Tibial artery (tissue), 4 donors: ENCODE results near the gene ALDH9A1.
A peak's percentile ranks its signal among the peaks of the same experiment; 100 is the strongest.
"Not testable (repeated sequence)": the region's sequence is repeated elsewhere in the genome, so short reads cannot be mapped to it uniquely, and the experiment has no call there.

Experiments
- DNase-seq, 2 donors: peaks; one replicate each; pipeline ENCODE4 v3.0.0-alpha.2; 2019
- H3K27ac ChIP-seq, 2 donors: fragments of 200-600 bp; sonication (generic) in 1 of 2; 1 replicate in 1 of 2; 2 replicates in 1 of 2; pipeline ENCODE4 v1.5.1; 2018 to 2019; ENCODE audit warnings: mild to moderate bottlenecking in 1 of 2
- H3K27me3 ChIP-seq, 2 donors: fragments of 200-600 bp; sonication (generic) in 1 of 2; one replicate each; pipeline versions ENCODE4 v1.5.1 to v1.6.0; 2016 to 2019
- H3K36me3 ChIP-seq, 3 donors: fragments of 200-600 bp; sonication (generic) in 2 of 3; one replicate each; pipeline ENCODE4 v1.5.1; 2016 to 2019; ENCODE audit warnings: mild to moderate bottlenecking in 2 of 3
- H3K4me1 ChIP-seq, 4 donors: fragments of 200-600 bp; sonication (generic) in 2 of 4; 1 replicate in 3 of 4; 2 replicates in 1 of 4; pipeline ENCODE4 v1.5.1; 2016 to 2019
- H3K4me3 ChIP-seq, 2 donors: fragments of 200-600 bp; sonication (generic) in 1 of 2; 1 replicate in 1 of 2; 2 replicates in 1 of 2; pipeline ENCODE4 v1.5.1; 2018 to 2019; ENCODE audit warnings: mild to moderate bottlenecking in 2 of 2
- H3K9me3 ChIP-seq, 3 donors: fragments of 200-600 bp; sonication (generic) in 1 of 3; one replicate each; pipeline ENCODE4 v1.5.1; 2016 to 2019
- intact Hi-C: fragments of 100-400 bp; cut with DNase I; formaldehyde crosslinking; loops from one replicate; pipeline ENCODE4 v1.15.0; 2023; ENCODE audit warnings: low total_unique reads
- TF ChIP-seq, protein P1 (sequence below), 2 experiments: fragments of 200-600 bp in 1 of 2; fragments of 450-650 bp in 1 of 2; IDR thresholded peaks; one replicate each; pipeline ENCODE4 v1.5.1; 2017 to 2019; ENCODE audit warnings: antibody characterized with exemption in 2 of 2, mild to moderate bottlenecking in 1 of 2, moderate library complexity in 1 of 2

The ALDH9A1 gene

DNA sequence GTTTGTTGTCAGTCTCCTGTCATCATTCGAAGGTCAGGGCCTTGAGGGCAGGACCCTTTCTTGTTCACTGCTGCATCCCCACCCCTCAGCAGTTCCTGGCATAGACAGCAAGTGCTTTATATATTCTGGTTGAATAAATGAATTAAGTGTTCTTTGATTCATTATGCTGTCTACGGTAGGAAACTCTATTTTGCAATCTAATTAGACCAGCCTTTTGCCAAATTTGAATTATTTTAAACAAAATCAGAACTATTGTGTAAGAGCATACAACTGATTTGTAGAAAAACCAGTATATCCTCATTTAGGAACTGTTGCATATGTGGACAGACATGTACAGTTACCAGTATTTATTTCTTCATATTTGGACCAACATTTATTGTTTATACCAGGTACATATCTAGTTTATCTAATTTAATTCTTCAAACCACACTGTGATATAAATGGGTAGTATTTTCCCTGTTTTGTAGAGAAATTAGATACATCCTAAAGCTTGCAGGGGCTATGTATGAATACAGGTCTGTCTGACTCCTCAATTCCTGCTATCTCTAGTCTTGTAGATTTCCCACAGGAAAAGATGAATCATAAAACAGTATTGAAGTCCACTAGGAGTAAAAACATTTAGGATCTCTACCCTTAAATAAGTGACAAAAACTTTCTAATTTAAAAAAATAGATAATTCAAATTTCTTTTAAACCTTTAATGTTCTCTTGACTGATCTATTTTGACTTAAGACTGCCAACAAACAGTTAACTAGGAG, 57.0 kb downstream of the ALDH9A1 start:
- Histone ChIP-seq H3K4me3 (no peak overlapping the region), H3K4me1 (peaks cover 0 to 87% (median 33%) of the 10 kb centered on the region in 4 donors), H3K36me3 (no peaks in the 10 kb centered on the region), H3K27me3 (no peaks in the 10 kb centered on the region), H3K27ac (no peak overlapping the region), H3K9me3 (no peaks in the 10 kb centered on the region)
- DNase-seq, result no peak
- intact Hi-C loops, result no loop called here
- TF ChIP-seq, protein P1, sequence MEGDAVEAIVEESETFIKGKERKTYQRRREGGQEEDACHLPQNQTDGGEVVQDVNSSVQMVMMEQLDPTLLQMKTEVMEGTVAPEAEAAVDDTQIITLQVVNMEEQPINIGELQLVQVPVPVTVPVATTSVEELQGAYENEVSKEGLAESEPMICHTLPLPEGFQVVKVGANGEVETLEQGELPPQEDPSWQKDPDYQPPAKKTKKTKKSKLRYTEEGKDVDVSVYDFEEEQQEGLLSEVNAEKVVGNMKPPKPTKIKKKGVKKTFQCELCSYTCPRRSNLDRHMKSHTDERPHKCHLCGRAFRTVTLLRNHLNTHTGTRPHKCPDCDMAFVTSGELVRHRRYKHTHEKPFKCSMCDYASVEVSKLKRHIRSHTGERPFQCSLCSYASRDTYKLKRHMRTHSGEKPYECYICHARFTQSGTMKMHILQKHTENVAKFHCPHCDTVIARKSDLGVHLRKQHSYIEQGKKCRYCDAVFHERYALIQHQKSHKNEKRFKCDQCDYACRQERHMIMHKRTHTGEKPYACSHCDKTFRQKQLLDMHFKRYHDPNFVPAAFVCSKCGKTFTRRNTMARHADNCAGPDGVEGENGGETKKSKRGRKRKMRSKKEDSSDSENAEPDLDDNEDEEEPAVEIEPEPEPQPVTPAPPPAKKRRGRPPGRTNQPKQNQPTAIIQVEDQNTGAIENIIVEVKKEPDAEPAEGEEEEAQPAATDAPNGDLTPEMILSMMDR (IDR thresholded peaks at IDR 0.05), result no peak

DNA sequence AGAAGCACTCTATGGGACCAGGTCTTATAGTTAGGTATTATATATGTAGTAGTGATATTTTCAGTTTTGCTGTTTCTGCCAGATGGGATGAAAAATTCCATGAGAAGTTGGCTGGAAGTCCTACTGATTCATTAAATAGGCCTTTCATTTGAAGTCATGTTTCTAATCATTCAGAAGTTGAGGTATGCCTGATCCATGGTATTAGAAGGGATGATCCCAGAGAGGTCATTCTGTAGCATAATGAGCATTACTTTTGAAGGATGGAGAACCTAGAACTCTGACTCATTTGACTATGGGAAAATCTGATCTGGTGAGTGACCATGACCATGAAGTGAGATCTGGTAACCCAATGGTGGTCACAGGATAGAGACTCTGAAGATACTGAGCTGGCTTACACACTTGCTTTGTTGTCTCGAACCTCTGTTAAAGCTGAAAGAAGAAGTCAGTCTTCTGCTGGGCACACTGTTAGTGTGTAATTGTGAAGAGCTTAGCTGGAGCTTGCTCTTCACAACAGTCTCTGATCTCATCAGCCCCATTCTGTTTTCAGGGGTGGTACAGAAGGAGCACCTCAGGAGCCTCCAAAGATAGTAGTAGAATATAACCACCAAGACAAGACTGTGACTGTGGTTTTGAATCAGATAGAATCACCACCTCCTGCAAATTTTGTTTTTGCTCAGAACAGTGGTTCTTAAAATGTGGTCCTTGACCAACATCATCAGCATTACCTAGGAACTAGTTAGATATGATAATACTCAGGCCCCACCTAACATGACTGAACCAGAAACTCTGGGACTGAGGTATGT, 58.3 kb downstream of the ALDH9A1 start:
- DNase-seq, result no peak
- Histone ChIP-seq H3K27ac (no peak overlapping the region), H3K4me1 (peaks cover 0 to 88% (median 43%) of the 10 kb centered on the region in 4 donors), H3K27me3 (no peaks in the 10 kb centered on the region), H3K36me3 (no peaks in the 10 kb centered on the region), H3K9me3 (no peaks in the 10 kb centered on the region), H3K4me3 (no peak overlapping the region)
- intact Hi-C loops, result loop anchor here (10.0 kb wide), 2 partner anchors 125 to 195 kb away; partner anchors contain the start of gene TMCO1
- TF ChIP-seq, protein P1 (IDR thresholded peaks at IDR 0.05), result no peak

DNA sequence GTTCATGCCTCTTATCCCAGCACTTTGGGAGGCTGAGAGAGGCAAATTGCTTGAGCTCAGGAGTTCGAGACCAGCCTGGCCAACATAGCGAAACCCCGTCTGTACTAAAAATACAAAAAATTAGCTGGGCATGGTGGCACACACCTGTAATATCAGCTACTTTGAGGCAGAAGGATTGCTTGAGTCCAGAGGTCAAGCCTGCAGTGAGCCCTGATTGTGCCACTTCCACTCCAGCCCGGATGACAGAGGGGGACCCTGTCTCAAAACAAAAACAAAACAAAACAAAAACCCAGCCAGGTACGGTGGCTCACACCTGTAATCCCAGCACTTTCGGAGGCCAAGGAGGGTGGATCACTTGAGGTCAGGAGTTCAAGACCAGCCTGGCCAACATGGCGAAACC, 60.2 kb downstream of the ALDH9A1 start:
- not testable (repeated sequence) for H3K9me3 ChIP-seq, H3K36me3 ChIP-seq, H3K4me3 ChIP-seq, DNase-seq, H3K27me3 ChIP-seq
- Histone ChIP-seq H3K27ac (peak overlapping the region; percentile 40 to 50), H3K4me1 (peaks cover 0 to 91% (median 57%) of the 10 kb centered on the region in 4 donors)
- intact Hi-C loops, result loop anchor here (10.0 kb wide), 2 partner anchors 127 to 197 kb away; partner anchors contain the start of gene TMCO1

DNA sequence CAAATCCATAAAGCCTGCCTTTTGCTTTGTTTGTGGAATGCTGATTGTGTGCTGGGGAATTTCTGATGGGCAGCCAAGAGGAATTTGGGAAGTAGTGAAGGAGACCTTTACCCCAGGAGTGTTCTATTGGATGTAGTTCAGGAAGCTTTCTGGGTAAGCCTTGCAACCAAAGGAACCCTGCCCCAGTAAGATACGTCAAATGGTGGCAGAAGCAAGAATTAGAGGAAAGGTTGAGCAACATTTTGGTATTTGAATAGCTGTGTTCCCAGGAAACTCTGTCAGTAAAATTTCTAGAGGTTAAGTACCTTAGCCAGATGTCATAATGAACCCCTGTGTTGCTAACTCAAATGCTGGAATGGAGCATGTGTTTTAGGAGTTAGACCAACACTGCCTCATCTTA, 60.9 kb downstream of the ALDH9A1 start:
- DNase-seq, result no peak
- intact Hi-C loops, result loop anchor here (10.0 kb wide), 2 partner anchors 127 to 197 kb away; partner anchors contain the start of gene TMCO1
- Histone ChIP-seq H3K4me3 (no peak overlapping the region), H3K27ac (peak overlapping the region; percentile 40 to 50), H3K4me1 (peaks cover 0 to 98% (median 64%) of the 10 kb centered on the region in 4 donors), H3K27me3 (no peaks in the 10 kb centered on the region), H3K36me3 (no peaks in the 10 kb centered on the region), H3K9me3 (no peaks in the 10 kb centered on the region)
- TF ChIP-seq, protein P1 (IDR thresholded peaks at IDR 0.05), result no peak

DNA sequence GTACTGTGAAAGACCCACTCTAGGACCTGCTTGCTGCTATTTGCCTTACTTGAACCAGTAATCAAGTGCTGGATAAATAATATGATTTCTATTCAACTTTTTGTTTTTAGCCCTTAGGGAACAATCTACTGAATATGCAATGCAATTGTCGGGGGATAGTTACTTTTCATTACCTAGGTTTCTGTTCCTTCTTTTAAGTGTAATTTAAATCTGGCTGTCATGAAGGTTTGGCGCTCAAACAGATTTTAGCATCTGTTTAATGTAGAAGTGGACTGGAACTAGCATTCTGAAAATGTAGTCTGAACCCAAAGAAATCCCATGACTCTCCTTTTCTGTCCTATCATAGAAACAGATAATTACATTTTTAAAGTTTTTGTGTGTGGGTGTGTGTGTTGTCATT, 62.5 kb downstream of the ALDH9A1 start:
- no peak for DNase-seq
- Histone ChIP-seq H3K27me3 (no peaks in the 10 kb centered on the region), H3K9me3 (no peaks in the 10 kb centered on the region), H3K36me3 (no peaks in the 10 kb centered on the region), H3K4me1 (peaks cover 0 to 83% (median 59%) of the 10 kb centered on the region in 4 donors), H3K27ac (peak overlapping the region in 1 of 2 donors; percentile 40), H3K4me3 (no peak overlapping the region)
- TF ChIP-seq, protein P1 (IDR thresholded peaks at IDR 0.05), result no peak
- intact Hi-C loops, result loop anchor here (10.0 kb wide), 2 partner anchors 129 to 199 kb away; partner anchors contain the start of gene TMCO1
